Measurements from ENCODE around the gene SLC2A13. TPM values are rescaled to one million over a fixed set of nuclear protein-coding genes. Genes with fewer than 3 reads are reported as not detected.
"Not testable (repeated sequence)": the region's sequence is repeated elsewhere in the genome, so short reads cannot be mapped to it uniquely, and the experiment has no call there.

SLC2A13 gene
- total RNA-seq, 1 experiment from 2014 or later, result 15.3 TPM

DNA sequence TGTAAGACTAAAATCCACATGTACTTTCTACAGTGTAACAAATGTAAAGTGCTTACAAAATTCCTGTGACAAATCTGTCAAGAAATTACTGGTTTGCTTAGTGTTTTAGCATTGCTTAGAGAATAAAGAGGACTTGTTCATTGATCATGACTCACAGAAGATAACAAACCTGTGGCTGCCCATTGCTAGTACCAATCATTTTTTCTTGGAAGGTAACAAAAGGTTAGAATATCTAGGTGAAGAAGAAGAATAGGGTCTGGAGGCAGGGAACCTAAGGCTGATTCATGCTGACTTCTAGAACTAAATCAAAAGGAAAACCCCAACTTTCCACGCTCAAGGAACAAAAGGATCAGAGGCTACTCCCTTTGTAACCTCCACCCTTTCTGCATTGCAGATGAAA lies 253.5 kb downstream of the SLC2A13 start:
- DNase-seq (ENCODE audit: low spot score) (no peak), ATAC-seq (no peak)
- no peak overlapping the region for H3K4me3 Mint-ChIP-seq
- H3K27me3 Mint-ChIP-seq (ENCODE audit: low read depth), result no peaks in the 10 kb centered on the region
- peaks cover 8% of the 10 kb centered on the region for H3K4me1 Mint-ChIP-seq
- no peak overlapping the region for H3K27ac Mint-ChIP-seq
- H3K36me3 Mint-ChIP-seq, result peaks cover 4% of the 10 kb centered on the region; the same call in 1 of the 2 replicates
- TF ChIP-seq ZNF671 (CRISPR knock-in tag; IDR thresholded peaks at IDR 0.05), result no peak
- TF ChIP-seq RORB (CRISPR knock-in tag; IDR thresholded peaks at IDR 0.05), result no peak
- TF ChIP-seq, protein P1, sequence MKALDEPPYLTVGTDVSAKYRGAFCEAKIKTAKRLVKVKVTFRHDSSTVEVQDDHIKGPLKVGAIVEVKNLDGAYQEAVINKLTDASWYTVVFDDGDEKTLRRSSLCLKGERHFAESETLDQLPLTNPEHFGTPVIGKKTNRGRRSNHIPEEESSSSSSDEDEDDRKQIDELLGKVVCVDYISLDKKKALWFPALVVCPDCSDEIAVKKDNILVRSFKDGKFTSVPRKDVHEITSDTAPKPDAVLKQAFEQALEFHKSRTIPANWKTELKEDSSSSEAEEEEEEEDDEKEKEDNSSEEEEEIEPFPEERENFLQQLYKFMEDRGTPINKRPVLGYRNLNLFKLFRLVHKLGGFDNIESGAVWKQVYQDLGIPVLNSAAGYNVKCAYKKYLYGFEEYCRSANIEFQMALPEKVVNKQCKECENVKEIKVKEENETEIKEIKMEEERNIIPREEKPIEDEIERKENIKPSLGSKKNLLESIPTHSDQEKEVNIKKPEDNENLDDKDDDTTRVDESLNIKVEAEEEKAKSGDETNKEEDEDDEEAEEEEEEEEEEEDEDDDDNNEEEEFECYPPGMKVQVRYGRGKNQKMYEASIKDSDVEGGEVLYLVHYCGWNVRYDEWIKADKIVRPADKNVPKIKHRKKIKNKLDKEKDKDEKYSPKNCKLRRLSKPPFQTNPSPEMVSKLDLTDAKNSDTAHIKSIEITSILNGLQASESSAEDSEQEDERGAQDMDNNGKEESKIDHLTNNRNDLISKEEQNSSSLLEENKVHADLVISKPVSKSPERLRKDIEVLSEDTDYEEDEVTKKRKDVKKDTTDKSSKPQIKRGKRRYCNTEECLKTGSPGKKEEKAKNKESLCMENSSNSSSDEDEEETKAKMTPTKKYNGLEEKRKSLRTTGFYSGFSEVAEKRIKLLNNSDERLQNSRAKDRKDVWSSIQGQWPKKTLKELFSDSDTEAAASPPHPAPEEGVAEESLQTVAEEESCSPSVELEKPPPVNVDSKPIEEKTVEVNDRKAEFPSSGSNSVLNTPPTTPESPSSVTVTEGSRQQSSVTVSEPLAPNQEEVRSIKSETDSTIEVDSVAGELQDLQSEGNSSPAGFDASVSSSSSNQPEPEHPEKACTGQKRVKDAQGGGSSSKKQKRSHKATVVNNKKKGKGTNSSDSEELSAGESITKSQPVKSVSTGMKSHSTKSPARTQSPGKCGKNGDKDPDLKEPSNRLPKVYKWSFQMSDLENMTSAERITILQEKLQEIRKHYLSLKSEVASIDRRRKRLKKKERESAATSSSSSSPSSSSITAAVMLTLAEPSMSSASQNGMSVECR (CRISPR knock-in tag; IDR thresholded peaks at IDR 0.05; ENCODE audit: borderline replicate concordance), result no peak
- no peak for TF ChIP-seq FOXP4 (CRISPR knock-in tag; IDR thresholded peaks at IDR 0.05)
- TF ChIP-seq EMX1 (CRISPR knock-in tag; IDR thresholded peaks at IDR 0.05), result no peak
- TF ChIP-seq TEAD4 (CRISPR knock-in tag; IDR thresholded peaks at IDR 0.05), result no peak
- no peak for TF ChIP-seq NFATC4 (CRISPR knock-in tag; IDR thresholded peaks at IDR 0.05)
- TF ChIP-seq ZNF423 (CRISPR knock-in tag; IDR thresholded peaks at IDR 0.05), result no peak
- TF ChIP-seq NR1H2 (CRISPR knock-in tag; IDR thresholded peaks at IDR 0.05), result no peak
- TF ChIP-seq, protein P2, sequence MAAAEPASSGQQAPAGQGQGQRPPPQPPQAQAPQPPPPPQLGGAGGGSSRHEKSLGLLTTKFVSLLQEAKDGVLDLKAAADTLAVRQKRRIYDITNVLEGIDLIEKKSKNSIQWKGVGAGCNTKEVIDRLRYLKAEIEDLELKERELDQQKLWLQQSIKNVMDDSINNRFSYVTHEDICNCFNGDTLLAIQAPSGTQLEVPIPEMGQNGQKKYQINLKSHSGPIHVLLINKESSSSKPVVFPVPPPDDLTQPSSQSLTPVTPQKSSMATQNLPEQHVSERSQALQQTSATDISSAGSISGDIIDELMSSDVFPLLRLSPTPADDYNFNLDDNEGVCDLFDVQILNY (CRISPR knock-in tag; IDR thresholded peaks at IDR 0.05), result no peak
- no peak for TF ChIP-seq ZNF532 (CRISPR knock-in tag; IDR thresholded peaks at IDR 0.05; ENCODE audit: borderline replicate concordance)
- TF ChIP-seq, protein P3, sequence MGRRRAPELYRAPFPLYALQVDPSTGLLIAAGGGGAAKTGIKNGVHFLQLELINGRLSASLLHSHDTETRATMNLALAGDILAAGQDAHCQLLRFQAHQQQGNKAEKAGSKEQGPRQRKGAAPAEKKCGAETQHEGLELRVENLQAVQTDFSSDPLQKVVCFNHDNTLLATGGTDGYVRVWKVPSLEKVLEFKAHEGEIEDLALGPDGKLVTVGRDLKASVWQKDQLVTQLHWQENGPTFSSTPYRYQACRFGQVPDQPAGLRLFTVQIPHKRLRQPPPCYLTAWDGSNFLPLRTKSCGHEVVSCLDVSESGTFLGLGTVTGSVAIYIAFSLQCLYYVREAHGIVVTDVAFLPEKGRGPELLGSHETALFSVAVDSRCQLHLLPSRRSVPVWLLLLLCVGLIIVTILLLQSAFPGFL (CRISPR knock-in tag; IDR thresholded peaks at IDR 0.05; ENCODE audit: borderline replicate concordance), result no peak
- TF ChIP-seq KAT7 (CRISPR knock-in tag; IDR thresholded peaks at IDR 0.05; ENCODE audit: borderline replicate concordance), result no peak
- TF ChIP-seq, protein P4, sequence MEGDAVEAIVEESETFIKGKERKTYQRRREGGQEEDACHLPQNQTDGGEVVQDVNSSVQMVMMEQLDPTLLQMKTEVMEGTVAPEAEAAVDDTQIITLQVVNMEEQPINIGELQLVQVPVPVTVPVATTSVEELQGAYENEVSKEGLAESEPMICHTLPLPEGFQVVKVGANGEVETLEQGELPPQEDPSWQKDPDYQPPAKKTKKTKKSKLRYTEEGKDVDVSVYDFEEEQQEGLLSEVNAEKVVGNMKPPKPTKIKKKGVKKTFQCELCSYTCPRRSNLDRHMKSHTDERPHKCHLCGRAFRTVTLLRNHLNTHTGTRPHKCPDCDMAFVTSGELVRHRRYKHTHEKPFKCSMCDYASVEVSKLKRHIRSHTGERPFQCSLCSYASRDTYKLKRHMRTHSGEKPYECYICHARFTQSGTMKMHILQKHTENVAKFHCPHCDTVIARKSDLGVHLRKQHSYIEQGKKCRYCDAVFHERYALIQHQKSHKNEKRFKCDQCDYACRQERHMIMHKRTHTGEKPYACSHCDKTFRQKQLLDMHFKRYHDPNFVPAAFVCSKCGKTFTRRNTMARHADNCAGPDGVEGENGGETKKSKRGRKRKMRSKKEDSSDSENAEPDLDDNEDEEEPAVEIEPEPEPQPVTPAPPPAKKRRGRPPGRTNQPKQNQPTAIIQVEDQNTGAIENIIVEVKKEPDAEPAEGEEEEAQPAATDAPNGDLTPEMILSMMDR (IDR thresholded peaks at IDR 0.05), result no peak
- no peak for TF ChIP-seq FOXP1 (CRISPR knock-in tag; IDR thresholded peaks at IDR 0.05; ENCODE audit: borderline replicate concordance)
- TF ChIP-seq ATF1 (CRISPR knock-in tag; IDR thresholded peaks at IDR 0.05), result no peak
- TF ChIP-seq ZNF416 (CRISPR knock-in tag; IDR thresholded peaks at IDR 0.05), result no peak
- TF ChIP-seq PRRX2 (CRISPR knock-in tag; IDR thresholded peaks at IDR 0.05), result no peak
- CTCF ChIA-PET, result no interaction called here
- H3K9me3 Mint-ChIP-seq, result peaks cover 8% of the 10 kb centered on the region
- POLR2A ChIA-PET, result no interaction called here

DNA sequence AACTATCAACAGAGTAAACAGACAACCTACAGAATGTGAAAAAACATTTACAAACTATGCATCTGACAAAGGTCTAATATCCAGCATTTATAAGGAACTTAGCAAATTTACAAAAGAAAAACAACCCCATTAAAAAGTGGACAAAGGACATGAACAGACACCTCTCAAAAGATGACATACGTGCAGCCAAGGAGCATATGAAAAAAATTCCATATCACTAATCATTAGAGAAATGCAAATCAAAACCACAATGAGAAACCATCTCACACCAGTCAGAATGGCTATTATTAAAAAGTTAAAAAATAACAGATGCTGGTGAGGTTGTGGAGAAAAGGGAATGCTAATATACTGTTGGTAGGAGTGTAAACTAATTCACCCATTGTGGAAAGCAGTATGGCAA lies 257.7 kb downstream of the SLC2A13 start:
- DNase-seq (ENCODE audit: low spot score); H3K4me3 Mint-ChIP-seq; POLR2A ChIA-PET; H3K27me3 Mint-ChIP-seq (ENCODE audit: low read depth); H3K36me3 Mint-ChIP-seq; ATAC-seq; CTCF ChIA-PET; H3K9me3 Mint-ChIP-seq; H3K27ac Mint-ChIP-seq: not testable (repeated sequence)
- H3K4me1 Mint-ChIP-seq, result peaks cover 12% of the 10 kb centered on the region
